GM12874 (cell line): ENCODE results near the gene VEZF1.

Experiments used
- TF ChIP-seq, protein P1 (sequence below): IDR thresholded peaks from 2 replicates; pipeline ENCODE4 v1.5.1; 2011; ENCODE audit warnings: low read depth, mild to moderate bottlenecking, control low read depth, low read length, moderate library complexity; ENCODE audit not compliant: insufficient read depth

Gene VEZF1

DNA sequence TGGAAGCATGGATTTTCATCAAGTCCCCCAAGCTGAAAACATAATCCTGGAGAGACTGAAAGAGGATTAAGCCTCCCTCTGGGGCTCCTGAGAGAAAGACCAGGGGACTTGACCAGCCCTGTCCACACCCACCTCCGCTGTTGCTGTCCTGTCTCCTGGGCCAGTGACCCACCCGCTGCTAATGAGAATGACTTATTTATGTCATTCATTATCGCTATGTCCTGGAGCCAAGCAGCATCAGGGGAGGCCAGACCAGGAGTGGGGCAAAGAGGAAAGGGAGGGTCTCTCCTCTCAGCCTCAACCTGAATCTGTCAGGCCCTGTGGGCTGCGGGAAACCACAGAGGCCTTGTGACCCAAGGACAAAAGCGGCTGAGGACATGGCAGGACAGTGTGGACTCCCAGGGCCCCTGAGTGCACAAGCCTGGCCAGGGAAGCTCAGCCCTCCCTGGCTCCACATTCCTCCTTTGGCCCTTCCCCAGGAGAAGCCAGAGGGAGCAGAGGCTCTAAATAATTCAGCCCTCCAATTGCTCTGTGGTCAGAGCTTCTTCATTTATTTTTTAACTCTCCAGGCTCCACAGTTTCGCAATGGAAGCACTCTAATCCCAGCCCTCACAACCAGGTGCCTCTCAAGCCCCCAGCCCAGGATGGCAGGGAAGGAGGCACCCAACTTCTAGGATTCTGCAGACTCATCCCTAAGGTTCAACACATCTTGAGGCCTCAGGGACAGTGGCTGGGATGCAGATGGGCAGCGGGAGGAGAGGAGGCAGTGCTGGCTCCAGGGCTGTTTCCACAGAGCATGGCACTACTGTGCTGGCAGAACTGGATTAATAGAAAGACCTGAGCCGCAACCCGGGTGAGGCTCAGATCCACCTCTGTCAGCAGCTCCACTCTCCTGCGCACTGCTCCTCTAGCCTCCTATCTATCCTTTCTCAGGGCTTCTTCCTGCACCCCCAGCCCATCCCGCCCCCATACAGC lies 51.9 kb downstream of the VEZF1 start:
- TF ChIP-seq, protein P1, sequence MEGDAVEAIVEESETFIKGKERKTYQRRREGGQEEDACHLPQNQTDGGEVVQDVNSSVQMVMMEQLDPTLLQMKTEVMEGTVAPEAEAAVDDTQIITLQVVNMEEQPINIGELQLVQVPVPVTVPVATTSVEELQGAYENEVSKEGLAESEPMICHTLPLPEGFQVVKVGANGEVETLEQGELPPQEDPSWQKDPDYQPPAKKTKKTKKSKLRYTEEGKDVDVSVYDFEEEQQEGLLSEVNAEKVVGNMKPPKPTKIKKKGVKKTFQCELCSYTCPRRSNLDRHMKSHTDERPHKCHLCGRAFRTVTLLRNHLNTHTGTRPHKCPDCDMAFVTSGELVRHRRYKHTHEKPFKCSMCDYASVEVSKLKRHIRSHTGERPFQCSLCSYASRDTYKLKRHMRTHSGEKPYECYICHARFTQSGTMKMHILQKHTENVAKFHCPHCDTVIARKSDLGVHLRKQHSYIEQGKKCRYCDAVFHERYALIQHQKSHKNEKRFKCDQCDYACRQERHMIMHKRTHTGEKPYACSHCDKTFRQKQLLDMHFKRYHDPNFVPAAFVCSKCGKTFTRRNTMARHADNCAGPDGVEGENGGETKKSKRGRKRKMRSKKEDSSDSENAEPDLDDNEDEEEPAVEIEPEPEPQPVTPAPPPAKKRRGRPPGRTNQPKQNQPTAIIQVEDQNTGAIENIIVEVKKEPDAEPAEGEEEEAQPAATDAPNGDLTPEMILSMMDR = no peak

DNA sequence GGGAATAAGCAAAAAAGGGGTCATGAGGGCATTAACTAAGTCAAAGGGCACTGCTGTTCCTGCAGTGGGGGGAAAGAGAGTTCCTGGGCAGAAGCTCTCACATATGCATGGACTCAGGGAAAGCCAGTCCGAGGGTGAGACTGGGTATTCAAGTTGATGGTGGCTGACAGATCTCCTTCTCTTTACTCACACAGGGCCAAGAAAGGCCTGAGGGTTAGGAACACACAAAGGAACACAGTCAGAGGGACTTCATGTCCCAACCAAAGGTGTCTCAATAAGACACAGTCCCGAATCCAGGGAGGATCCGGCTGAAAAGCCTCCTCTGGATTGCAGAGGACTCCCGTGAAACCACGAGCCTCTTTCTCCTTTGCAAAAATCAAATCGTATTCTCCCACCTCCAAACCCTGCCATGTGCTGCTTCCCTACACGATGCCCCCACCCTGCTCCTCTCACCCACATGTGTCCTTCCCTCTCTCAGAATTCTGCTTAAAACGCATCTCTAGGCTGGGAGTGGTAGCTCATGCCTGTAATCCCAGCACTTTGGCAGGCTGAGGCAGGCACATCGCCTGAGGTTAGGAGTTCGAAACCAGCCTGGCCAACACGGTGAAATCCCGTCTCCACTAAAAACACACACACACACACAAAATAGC lies 56.4 kb downstream of the VEZF1 start:
- TF ChIP-seq, protein P1 = no peak

DNA sequence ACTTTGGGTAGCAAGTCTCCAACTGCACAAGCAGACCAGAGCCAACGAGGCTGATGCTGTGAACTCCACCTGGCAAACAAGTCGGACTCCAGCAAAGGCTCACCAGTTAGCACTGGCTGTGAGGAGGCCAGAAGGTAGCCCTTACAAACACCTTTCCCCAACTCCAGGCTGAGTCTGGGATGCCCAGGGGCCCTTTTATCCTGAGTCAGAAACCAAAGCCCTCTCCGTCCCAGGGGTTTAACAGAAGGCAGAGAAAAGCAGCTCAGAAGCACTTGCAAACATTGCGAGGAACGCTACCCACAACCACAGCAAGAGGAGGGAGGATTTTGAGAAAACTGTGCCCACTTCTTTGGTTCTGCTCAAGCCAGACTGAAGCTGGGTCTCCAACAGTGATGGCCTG lies 57.8 kb downstream of the VEZF1 start:
- TF ChIP-seq, protein P1 = no peak

DNA sequence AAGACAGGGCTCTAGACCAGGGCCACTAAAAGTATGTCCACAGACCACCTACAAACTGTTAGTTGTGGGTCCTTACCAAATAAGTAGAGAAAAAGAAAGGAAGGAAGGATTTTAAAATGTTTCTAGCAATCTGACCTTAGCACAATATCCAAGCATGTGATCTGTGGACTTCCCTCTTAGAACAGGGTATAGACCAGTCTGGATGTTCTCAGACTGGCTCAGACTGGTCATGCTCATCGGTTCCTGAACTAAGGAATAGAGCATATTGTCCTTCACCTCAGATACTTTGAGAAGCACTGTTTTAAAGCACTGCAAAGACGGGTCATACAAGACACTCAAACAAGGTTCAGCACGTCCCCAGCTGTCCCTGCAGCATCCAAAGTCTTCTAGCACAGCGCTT lies 58.7 kb downstream of the VEZF1 start:
- TF ChIP-seq, protein P1 = no peak

DNA sequence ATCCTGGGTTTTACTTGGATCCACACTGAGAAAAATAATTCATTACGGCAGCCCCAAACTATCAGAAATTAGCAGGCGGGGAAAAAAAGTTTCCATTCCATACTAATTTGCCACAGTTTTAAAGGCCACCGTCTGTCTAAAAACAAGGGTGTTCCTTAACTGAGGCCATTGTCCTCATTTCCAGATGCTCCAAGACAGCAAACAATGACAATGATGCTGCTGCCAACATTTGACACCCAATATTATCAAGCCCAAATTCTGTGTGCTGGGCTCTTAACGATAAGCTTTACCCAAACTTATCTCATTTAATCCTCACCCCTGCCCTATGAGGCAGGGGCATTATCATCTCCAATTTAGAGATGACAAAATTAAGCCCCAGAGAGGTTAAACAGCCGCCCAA lies 59.1 kb downstream of the VEZF1 start:
- TF ChIP-seq, protein P1 = no peak

DNA sequence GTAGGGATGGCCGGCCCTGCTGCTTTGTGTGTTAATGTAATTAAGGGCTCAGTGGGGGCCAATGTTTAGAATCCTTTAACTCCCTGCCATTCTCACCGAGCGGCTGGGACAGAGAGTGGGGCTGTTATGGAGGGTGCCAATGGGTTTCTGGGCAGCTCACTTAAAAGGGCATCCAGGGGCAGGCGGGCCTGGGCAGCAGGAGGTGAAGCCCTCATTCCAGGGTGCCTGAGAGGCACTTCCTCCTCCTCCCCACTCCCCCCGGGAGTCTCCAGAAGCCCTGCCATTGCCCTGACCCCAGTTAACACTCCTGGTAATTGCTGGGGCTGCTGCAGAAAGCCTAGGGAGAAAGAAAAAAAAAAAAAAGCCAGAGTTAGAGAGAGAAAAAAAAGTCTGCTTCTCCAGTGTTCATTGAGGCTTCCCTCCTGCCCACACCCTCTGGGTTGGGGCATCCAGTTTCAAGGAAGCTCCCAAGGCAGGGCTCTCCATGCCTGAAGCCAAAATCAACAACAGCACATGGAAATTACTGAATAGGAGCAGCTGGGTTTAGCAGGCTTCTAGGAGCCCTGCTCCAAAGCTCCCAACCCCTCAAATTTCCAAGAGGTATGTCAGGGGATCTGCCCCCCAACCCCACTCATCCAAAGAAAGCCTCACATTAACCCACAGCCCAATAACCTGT lies 60.9 kb downstream of the VEZF1 start:
- TF ChIP-seq, protein P1 = no peak

DNA sequence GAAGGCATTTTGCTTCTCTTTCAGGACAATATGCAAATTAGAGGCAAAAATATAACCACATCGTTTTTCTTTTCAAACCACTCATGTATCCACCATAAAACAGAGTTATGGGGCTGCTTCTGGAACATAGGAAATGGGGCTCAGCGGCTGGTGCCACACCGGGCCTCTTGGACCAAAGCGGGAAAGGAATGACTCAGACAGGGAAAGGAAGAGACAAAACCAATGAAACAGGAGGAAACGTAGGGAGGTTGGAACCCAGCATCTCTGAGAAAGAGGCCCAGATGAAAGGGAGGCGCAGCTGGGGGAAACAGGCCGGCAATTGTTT lies 61.4 kb downstream of the VEZF1 start:
- TF ChIP-seq, protein P1 = no peak
